Cerebellar nuclear complex (tissue), 1 donor: Measurements from ENCODE around the gene SLC44A5.

ENCODE experiments used
- DNase-seq, 2 experiments: peaks; one replicate each; lab custom pipeline; 2025; lab: John Stamatoyannopoulos, UW

SLC44A5 gene

DNA sequence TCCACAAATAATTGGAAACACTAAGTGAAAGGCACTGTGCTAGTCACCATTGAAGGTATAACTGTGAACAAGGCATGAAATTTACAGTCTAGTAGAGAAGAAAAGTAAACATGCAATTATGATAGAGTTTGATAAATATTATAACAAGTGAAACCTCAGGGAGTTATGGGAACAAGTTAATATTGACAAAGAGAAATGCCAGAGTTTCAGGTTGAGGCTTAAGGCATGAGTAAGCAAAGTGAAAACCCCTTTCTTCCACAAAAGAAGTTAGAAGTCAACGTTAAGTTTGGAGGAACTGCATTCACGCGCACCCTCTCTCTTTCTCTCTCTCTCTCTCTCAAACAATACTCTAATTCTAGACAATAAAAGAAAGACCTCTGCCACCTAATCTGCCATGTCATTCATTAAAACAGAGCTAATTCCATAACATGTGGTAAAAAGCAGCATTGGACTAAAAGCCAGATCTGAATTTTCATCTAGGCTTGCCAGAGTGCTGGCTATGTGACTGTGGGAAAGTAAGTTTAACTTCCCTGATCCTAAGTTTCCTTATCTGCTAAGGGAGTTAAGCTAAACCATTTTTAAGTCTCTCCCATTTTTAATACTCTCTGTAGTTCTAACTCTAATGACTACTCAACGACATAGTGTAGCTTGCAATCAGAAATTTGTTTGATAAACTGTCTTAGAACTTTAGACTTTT, 22.0 kb downstream of the SLC44A5 start:
- DNase-seq, result no peak

DNA sequence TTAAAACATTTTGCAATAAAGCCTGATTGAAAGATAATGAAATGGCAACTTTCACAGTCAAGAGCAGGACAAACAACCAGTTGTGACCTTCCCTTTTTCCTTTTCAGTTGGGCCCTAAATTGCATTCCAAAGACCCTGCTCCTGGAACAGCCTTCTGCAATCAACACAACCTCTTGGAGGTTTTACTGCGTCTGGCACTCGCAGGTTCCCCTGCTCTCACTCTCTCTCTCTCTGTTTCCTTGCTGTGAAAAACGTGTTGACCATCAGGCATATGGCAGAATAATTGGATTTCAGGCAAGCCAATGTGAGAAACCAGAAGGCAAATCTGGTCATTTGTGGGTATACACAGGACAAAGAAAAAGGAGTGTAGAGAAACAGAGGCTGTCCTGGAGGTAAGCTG, 23.2 kb downstream of the SLC44A5 start:
- no peak for DNase-seq

DNA sequence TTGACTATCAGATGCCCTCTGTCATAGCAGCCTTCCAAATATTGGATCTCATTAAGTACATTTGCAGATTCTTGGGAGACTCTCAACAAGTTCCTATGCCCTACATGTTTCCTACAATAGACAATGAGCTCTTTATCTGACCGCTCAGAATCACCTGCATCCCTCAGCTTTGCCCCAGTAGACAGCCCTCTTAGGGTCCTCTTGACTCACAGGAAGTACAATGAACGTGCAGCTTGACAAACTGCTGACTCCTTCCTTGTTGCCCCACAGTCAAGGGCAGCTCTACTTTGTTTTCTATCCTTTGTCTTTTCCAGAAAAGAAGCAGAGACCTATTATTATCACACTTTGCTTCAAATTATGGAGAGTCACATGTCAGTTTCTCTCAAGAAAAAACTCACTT, 27.6 kb downstream of the SLC44A5 start:
- DNase-seq, result no peak

DNA sequence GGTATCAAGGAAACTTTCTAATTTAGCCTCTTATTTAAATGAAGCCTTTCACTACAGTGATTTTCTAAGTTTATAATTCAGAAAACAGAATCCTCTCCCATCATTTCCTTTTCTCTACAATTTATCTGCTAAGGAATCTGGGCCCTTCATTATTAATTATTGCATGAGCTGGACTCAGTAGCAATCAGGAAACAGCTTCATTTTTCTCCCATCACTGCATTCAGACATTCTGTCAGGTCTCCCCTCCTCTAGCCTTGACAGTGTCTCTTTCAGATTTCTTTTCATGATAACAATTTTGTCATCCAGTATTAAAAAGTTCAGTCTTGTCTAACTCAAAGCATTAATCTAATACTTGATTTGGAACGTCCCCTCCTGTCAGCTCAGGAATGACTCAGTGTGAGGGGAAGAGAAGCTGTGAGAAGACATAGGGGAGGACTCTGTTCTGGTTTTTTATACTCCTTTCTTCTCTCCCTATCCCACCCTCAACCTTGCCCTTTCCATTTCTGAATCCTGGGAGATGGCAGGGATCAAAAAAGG, 28.1 kb downstream of the SLC44A5 start:
- no peak for DNase-seq

DNA sequence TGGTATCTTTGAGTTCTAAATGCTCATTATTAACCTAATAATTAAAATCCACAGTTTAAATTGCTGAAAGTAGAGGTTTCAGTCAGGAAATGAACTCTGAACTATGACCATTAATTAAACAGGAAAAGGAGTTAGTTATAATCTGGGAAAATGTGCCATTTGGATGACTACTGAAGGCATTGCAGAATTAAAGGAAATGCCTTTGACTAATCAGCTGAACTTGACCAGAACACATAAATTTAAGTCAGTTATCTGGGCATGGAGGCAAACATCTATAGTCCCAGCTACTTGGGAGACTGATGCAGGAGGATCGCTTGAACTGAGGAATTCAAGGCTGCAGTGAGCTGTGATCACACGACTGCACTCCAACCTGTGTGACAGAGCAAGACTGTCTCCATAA, 31.9 kb downstream of the SLC44A5 start:
- no peak for DNase-seq

DNA sequence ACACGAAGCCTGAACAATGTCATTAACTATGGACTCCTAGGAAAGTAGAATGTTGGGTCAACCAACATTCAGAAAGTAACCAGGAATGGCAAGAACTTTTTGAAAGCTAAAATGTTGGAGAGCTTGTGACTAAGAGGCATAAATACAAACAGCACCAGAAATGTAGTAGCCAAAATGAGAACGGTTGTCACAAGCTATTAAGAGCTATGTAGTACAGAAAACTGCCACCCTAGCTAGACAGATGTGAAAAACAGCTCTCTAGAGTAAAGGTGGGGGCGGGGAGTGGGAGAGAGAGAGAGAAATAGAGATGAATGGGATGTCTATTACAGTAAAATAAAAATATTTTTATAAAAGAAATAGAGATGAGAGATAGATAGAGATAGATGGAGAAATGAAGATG, 35.1 kb downstream of the SLC44A5 start:
- no peak for DNase-seq

DNA sequence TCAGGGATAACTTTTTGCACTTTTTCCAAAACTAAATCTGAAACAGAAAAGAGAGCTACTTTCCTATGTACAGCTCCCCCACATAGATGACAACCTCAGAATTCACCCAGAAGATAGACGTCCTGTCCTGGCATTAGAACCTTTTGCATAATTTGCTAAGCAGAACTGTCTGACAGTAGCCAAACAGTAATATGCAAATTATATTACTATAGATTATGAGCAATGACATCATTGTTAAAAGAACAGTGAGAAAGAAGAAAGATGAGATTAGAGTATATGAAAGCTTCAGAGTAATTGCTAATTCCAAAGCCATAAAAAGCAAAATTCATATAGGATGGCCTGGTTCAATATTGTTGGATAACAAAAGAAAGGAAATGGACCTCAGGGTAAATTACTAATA, 43.7 kb downstream of the SLC44A5 start:
- no peak for DNase-seq

DNA sequence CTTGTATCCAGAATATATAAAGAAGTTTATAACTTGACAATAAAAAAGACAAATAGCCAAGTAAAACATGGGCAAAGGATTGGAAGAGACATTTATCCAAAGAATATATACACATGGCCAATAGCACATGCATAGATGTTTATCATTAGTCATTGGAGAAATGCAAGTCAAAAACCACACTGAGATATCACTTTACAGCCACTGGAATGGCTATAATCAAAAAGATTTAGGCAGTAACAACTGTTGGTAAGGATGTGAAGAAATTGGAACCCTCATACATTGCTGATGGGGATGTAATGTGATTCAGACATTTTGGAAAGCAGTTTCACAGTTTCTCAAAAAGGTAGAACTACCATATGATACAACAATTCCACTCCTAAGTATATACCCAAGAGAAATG, 51.1 kb downstream of the SLC44A5 start:
- no peak for DNase-seq

DNA sequence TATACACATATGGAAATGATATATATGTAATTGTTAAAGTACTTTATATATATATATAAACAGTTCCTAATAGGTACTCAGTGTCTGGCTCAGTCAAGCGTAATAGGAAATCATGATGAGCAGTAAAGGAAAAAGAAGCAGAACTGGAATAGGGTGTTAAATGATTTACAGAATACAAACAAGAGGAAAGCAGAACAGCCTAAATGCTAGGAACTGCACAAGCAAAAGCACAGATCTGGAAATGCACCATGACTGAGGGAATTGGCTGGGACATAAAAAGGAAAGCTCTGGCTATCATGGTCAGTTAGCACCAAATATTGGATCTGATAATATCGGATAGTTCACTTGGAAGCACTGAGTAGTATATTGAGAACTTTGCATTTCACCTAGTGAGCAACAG, 51.8 kb downstream of the SLC44A5 start:
- no peak for DNase-seq

DNA sequence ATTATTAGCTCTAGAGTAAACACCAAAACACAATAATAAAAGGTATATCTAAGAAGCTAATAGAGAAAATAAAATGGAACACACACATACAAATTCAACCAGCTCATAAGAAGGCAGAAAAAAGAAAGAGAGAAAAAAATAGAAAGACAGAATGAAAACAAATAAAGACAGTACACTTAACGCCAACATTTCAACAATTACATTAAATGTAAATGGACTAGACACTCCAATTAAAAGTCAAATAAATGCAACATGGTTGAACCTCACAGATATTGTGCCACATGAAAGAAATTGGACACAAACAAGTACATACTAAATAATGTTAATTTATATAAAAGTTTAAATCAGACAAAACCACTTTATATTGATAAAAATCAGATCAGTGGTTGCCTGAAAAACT, 56.0 kb downstream of the SLC44A5 start:
- DNase-seq, result no peak

DNA sequence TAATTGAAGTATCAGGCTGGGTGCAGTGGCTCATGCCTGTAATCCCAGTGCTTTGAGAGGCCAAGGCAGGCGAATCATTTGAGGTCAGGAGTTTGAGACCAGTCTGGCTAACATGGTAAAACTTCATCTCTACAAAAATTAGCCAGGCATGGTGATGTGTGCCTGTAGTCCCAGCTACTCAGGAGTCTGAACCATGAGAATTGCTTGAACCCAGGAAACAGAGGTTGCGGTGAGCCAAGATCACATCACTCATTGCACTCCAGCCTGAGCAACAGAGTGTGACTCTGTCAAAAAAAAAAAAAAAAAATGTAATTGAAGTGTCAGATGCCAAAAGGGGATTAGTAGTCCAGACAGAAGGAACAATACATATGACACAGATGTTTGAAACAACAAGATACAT, 56.7 kb downstream of the SLC44A5 start:
- no peak for DNase-seq

DNA sequence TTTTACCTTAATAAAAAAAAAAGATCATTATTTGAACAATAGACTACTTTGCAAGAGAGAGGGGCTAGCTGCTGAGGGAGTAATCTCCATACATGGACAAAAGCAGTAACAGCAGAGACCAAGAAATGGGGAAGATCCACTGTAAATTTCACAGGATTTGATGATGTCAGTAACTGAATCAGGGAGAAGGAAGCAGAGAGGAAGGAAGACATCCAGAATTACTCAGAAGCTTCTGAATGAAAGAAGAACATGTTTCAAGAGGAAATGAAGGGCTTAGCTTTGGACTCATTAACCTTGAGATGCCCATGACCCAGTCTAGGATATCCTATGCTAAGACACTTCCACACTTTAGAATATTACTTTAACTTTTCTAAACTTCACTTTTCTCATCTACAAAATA, 60.4 kb downstream of the SLC44A5 start:
- DNase-seq, result no peak

DNA sequence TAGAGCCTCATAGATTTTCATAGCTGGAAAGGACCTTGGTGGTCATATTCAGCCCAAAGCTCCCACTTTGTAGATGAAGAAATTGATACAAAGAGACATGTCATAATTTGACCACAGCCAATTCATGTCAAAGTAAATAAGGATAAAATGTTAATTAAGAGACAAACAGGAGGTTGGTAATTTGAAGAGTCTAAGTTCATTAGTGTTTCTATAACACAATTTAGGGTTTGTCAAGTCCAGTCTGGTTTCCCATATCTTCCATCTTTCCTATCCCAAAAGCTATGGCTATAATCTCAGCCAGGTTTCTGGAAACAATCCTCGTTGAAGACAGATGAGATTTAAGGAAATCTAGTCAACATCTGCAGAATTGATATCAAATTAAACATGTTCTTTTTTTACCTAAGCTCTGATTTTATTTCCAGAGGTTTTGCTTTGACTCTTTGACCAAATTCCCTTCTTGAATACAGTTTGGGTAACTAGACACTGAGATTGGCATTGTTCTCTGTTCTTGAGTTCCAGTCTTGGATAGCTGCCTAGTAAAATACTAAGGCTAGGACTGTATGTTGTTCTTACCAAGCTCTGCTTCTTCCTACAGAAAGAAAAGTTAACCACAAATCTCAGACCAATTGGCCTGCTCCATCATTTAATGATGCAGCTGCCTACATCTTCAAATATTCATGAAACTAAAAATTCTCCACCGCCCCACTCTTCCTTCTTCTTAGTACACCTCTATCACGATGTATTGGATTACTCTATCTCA, 62.0 kb downstream of the SLC44A5 start:
- DNase-seq, result no peak

DNA sequence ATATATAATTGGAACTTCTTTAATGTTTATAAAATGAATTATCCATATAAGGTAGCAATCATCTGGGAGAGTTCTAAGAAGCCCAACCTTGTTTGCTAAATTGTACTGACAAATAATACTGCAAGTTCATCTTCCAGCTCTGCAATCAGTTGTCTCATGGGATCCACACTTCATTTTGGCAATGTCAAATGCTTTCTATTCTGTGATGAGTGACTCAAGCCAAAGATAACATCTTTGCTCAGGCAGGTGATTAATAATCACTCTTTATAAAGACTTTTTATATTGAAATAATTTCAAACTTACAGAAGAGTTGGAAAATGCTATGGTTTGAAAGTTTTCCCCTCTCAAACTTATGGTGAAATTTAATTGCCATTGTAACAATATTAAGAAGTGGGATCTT, 67.2 kb downstream of the SLC44A5 start:
- DNase-seq, result no peak

DNA sequence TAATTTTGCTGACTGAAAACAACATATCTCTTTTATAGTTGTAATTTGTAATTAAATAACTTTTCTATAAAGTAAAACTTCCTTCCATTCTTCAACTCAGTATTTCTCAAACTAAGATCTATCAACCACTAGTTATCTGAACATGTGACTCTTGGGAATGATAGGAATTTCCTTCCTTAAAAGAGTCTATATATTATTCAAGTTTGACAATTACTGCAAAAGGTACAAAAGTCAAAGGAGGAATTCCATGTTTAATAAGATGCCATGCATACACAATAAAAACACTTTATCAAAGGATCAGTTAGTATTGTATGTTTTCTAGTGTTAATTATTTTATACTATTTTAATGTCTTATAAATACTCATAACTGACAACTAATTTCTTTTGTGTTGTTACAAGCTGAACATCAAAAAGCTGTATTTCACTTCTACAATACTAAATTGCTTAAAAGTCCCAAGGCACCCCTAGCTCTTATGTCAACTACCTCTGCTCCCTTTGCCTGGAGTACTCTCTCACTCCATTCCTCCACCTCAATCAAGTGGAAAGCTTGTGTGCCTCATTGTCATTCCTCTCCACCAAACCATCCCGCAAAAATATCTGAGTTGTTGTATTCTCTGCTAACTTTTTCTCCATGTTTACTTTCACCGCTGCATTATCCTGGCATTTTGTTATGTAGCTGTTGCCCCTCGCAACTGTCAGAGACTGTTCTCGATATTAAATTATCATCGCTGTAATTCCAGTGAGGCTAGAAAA, 67.9 kb downstream of the SLC44A5 start:
- no peak for DNase-seq

DNA sequence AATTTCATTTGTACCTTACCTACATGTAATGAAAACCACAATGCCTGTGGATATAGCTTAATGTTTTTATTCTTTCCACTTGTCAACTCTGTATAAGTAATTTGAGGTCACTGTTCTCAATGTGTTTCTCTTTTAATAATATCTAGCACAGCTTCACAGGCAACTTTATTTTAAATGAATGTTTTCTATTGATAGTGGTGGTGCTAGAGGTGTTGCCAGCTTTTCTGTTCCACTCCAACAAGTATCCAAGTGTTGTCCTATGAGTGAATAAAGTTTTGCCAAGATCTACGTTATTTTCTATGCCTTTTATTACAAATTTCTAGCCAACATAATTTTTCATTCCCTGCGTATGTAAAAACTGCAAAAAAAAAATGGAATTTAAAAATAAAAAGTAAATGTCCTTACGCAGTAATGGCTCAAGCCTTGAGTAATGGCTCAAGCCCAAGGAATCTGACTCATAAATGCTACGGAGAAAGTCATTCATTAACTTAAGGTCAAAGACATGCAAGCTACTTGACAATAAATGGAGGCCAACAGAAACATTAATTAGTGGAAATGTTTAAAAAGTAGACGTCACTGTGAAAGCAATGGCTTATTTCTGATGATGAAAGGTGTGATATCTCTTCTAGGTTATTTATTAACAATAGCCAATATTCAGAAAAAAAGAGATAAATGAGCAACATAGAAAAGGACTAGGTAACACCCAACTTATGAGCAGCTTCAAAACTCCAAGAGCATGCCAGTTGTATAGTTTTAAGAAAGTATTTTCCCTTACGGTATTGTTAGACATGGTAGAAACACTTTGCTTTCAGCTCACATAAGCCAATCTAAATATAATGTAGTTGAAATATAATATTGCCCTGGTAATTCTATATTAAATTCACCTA, 71.4 kb downstream of the SLC44A5 start:
- DNase-seq, result no peak

DNA sequence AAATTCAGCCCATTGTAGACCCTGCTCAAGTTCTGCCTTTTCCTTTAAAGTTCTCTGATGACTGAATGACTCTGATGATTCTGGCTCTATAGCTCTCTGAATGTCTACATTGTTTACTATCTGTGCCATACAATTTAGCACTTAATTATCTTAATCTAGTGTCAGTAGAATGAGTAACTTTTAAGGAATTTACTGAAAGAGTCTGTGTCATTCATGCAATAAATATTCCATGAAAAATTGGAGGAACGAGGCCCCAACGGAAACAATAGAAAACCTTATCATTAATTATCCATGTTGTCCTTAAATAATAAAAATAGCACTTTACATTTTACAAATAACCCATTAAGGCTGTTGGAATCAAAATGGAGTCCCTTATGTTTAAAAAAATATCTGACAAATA, 77.8 kb downstream of the SLC44A5 start:
- no peak for DNase-seq

DNA sequence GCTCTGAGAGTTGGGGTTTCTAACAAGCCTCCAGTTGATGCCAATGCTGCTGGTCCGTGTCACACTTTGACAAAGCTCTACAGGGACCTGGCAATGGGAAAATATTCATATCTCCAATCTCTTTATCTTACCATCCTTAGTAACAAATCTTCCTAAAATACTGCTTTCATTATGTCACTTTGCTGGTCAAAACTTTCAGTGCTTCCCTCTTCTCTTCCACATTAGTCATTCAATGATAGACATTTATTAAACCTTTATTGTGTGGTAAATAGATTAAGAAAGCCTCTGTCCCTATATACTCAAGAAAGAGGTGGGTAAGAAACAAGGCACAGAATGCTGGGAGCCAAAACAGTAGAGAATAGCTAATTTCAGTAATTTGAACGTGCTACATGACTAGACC, 79.3 kb downstream of the SLC44A5 start:
- no peak for DNase-seq

DNA sequence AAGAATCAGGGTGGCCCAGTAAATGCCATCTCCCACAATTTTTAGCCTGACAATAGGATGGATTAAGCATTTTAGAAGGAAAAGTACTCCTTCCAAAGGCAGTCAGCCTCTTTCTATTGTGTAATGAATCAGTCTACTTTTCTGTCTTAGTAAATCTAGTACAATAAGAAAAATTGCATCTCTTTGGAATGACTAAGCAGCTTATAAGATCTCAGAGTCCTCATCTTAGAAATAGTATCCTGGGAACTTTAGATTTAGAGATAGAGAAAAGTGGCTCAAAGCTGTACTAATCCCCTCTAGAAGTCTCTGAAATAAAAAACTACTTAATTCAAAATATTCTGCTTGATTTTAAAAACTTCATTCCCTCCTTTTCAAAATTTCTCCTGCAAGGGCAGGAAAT, 81.4 kb downstream of the SLC44A5 start:
- DNase-seq, result no peak

DNA sequence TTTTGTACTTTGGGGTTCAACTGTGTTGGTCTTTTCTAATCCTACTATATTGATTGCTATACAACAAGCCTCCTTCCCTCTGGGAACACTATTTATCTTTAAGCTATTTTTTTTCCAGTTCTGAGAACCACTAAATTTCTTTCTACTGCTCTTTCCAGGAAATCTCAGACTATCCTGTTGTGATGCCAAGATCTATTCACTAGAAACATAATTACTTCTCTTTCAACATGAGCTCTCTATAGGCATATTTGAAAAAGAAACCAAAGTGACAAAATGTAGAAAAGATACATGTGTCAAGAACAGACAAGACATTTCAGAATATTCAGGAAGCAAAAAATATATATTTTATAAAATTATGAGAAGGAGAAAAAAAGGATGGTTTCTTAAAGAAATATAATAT, 82.9 kb downstream of the SLC44A5 start:
- no peak for DNase-seq

DNA sequence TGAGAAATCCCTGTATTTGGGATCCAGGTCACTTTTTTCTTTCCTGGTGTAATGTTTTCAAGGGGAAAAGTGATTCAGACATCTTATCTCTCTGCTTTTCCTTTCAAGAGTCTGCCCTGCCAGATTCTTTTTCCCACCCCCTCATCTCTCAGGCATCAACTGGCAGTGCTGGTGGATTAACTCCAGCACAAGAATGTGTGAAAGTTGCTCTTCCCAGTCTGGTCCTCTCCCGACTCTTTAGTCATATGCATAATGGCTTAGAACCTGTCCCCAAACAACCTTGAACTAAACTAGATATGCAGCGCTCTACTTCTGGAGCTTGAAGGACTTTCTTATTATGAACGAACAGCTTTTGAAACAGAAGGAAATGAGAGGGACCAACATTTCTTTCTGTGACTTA, 88.5 kb downstream of the SLC44A5 start:
- no peak for DNase-seq

DNA sequence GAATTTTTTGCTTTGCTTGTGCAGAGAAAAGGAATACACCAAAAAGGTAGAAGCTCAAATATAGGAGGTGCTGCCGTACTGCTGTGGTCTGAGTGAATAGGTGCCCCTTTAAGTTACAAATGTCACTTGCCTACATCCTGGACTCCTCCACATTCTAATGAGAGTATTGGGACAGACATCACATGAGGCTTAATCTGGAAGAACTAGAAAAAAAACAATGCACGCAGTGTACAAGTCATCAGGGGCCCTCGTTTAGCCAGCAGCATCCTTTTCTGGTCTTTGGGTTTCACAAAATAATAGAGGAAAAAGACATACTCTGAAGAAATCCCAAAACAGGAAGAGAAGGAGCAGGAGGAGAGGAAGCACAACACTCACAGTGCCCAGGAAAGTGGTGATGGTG, 89.3 kb downstream of the SLC44A5 start:
- DNase-seq, result no peak
